Left ventricle myocardium inferior (tissue), 1 donor: ENCODE results near the gene HIPK2. TPM values are rescaled to one million over a fixed set of nuclear protein-coding genes. Genes with fewer than 3 reads are reported as not detected.

Source experiments
- DNase-seq: peaks from one replicate; pipeline ENCODE4 v3.0.0-alpha.2; 2020
- H3K27ac ChIP-seq: fragments of 200-600 bp; replicated peaks from 2 replicates; pipeline ENCODE4 v1.8.0; 2021
- H3K27me3 ChIP-seq: fragments of 200-600 bp; 2 replicates; pipeline ENCODE4 v1.8.0; 2021; ENCODE audit warnings: low read depth
- H3K36me3 ChIP-seq: fragments of 200-600 bp; 2 replicates; pipeline ENCODE4 v1.8.0; 2021
- H3K4me1 ChIP-seq: fragments of 200-600 bp; 2 replicates; pipeline ENCODE4 v1.8.0; 2021
- H3K4me3 ChIP-seq: fragments of 200-600 bp; 2 replicates; pipeline ENCODE4 v1.8.0; 2021; ENCODE audit warnings: mild to moderate bottlenecking, moderate library complexity
- H3K9me3 ChIP-seq: fragments of 200-600 bp; replicated peaks from 2 replicates; pipeline ENCODE4 v1.8.0; 2021
- intact Hi-C: fragments of 100-400 bp; cut with micrococcal nuclease; formaldehyde crosslinking; loops from one replicate; pipeline ENCODE4 v1.11.0; 2022
- total RNA-seq: library from RNA; stranded (reverse); fragmentation: NEBNext Ultra II Directional; extraction: Animal tissue kit (Norgen Biotek cat#: 25700); gene quantifications from one replicate; pipeline ENCODE4 v1.2.1, GENCODE V29; 2021
- TF ChIP-seq, protein P1 (sequence below): fragments of 200-600 bp; IDR thresholded peaks from 2 replicates; pipeline ENCODE4 v1.8.0; 2021; ENCODE audit warnings: antibody characterized with exemption, mild to moderate bottlenecking, borderline replicate concordance
- donor health status: DM: no; HTN: yes; CAD: no; lungs with severe emphysema.

Gene HIPK2
- total RNA-seq, 1 donor from 2014 or later = 127 TPM

DNA sequence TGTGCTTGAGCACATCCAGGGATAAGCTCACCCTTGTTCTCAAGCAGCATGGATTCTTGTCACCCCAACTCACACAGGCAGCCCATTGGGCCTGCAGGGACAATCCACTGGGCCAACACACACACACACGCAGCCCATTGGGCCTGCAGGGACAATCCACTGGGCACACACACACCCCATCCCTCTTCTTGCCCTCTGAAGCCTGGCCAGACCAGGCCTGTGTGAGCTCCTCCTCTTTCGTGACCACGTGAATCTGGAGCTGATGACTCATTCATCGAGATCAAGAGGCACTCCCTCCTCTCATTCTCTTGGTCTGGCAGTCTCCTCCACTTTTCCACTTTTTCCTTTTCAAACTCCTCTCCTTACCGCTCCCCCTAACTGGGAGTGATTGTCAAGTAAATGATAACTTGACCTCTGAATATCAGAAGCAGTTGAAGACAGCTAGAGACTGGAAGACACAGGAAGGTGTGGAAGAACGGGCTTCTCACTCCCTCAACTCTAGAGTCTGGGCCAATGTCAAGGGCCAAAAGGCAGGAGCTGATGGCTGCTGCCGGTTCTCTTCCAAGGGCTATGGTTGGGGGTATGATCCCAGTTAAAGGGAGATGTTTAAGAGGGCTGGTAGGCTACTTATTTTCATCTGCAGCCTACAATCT is 89.7 kb downstream of the HIPK2 start:
- H3K4me3 ChIP-seq = no peak overlapping the region
- intact Hi-C loops = no loop called here
- H3K4me1 ChIP-seq = peaks cover 67% of the 10 kb centered on the region
- H3K27me3 ChIP-seq = no peaks in the 10 kb centered on the region
- no peak for DNase-seq
- no peak overlapping the region for H3K27ac ChIP-seq
- TF ChIP-seq, protein P1, sequence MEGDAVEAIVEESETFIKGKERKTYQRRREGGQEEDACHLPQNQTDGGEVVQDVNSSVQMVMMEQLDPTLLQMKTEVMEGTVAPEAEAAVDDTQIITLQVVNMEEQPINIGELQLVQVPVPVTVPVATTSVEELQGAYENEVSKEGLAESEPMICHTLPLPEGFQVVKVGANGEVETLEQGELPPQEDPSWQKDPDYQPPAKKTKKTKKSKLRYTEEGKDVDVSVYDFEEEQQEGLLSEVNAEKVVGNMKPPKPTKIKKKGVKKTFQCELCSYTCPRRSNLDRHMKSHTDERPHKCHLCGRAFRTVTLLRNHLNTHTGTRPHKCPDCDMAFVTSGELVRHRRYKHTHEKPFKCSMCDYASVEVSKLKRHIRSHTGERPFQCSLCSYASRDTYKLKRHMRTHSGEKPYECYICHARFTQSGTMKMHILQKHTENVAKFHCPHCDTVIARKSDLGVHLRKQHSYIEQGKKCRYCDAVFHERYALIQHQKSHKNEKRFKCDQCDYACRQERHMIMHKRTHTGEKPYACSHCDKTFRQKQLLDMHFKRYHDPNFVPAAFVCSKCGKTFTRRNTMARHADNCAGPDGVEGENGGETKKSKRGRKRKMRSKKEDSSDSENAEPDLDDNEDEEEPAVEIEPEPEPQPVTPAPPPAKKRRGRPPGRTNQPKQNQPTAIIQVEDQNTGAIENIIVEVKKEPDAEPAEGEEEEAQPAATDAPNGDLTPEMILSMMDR = no peak
- H3K9me3 ChIP-seq = peaks cover 7% of the 10 kb centered on the region
- peaks cover 18% of the 10 kb centered on the region for H3K36me3 ChIP-seq

DNA sequence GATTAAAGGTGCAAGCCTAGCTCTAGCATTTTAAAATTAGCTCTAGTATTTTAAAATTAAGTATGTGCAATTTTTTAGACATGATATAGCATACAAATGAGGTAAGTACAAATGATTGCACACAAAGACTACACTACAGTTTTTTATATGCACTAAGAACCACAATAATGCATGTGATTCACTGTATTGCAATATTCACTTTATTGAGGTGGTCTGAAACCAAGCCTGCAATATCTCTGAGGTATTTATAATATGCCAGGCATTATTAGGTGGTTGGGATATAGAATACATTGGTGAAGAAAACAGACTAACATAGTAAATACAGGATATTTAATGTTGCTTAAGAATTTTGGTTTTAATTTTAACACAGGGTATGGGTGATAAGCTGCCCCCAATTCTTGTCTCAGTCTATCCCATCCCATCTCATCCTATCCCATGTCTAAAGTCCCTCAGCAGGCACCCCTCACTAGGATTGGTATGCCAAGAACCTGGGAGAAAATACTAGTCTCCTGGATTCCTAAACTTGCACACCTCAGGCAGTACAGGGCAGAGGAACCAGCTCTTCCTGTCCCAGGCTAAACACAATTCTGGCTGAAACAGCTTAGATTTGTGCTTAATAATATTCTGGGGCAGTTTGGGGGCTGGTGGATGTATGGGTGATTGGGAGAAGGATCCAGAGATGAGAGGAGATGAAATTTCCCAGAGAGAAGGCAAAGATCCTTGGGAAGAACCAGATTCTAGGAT is 90.4 kb downstream of the HIPK2 start:
- H3K4me3 ChIP-seq = no peak overlapping the region
- H3K27ac ChIP-seq = no peak overlapping the region
- no peak for DNase-seq
- TF ChIP-seq, protein P1 = no peak
- peaks cover 7% of the 10 kb centered on the region for H3K9me3 ChIP-seq
- no peaks in the 10 kb centered on the region for H3K27me3 ChIP-seq
- intact Hi-C loops = no loop called here
- peaks cover 18% of the 10 kb centered on the region for H3K36me3 ChIP-seq
- peaks cover 67% of the 10 kb centered on the region for H3K4me1 ChIP-seq

DNA sequence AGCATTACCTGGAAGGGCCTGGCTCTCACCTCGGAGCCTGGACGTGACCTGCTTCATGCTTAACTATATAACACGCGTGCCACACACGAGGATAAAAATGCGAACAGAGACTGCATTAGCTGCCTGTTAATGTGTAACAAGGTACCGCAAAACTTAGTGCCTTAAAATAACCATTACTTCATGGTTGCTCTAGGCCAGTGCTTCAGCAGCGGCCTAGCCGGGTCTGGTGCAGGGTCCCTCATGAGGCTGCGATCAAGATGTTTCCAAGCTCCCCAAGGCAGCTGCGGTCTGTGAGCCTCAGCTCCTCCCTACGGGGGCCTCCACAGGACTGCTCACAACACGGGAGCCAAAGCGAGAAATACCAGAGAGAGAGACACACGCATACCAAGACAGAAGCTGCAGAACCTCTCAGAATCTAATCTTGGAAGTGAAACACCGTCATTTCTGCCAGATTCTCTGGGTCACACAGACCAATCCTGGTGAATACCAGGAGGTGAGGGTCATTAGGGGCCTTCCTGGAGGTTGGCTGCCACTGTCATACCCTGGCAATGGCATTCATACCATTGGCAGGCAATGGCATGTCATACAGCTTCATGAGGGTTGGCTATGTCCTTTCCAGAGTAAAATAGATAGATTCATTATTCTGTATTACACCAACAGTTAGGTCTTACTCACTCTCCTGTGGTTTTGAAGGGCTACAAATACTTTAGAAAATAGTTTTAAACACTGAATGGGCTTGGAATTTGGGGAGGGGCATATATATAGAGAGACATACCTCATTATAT is 94.5 kb downstream of the HIPK2 start:
- TF ChIP-seq, protein P1 = no peak
- Histone ChIP-seq H3K27ac (peak overlapping the region; percentile 93), H3K27me3 (no peaks in the 10 kb centered on the region), H3K36me3 (peaks cover 9% of the 10 kb centered on the region), H3K4me3 (no peak overlapping the region), H3K4me1 (peaks cover 68% of the 10 kb centered on the region), H3K9me3 (peaks cover 7% of the 10 kb centered on the region)
- DNase-seq = no peak
- intact Hi-C loops = no loop called here

DNA sequence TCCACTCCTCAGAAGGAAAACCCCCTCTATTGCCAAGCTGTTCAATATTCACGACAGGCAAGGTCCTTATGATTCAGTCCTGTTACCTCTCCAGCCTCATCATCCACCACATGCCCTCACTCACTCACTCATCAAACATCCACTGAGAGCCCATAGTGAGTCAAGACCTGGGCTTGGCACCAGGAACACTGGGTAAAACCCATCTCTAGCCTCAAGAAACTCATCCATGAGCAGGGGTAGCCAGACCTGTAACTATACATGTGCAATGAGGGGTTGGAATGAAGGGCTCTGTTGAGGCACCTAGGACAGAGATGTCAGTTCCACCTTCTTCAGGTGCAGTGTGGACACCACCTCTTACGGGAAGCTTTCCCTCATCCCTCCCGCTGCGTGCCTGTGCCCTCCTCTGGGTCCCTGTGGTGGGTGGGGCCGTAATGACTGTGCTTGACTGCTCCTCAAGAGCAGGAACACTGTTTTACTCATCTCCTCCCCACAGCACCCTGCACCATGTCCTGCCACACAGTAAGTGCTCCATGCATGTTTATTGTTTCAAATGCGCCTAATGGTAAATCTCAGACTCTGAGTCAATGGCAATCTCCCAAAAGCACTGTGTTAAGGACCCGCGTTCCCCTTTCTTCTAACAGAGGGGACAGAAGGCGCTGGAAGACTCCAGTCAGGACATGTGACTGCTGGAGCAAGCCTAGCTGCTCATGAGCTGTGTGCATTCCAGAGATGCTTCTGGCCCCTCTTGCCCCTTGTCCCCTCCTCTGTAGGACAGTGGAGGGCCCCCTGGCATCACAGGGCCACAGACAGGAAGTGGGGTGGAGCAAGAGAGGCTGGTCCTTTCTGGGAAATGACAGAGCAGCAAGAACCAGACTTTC is 95.4 kb downstream of the HIPK2 start:
- no peak for DNase-seq
- peaks cover 9% of the 10 kb centered on the region for H3K36me3 ChIP-seq
- no peaks in the 10 kb centered on the region for H3K27me3 ChIP-seq
- H3K4me1 ChIP-seq = peaks cover 60% of the 10 kb centered on the region
- TF ChIP-seq, protein P1 = no peak
- H3K9me3 ChIP-seq = peaks cover 7% of the 10 kb centered on the region
- intact Hi-C loops = no loop called here
- H3K4me3 ChIP-seq = no peak overlapping the region
- peak overlapping the region; percentile 93 for H3K27ac ChIP-seq

DNA sequence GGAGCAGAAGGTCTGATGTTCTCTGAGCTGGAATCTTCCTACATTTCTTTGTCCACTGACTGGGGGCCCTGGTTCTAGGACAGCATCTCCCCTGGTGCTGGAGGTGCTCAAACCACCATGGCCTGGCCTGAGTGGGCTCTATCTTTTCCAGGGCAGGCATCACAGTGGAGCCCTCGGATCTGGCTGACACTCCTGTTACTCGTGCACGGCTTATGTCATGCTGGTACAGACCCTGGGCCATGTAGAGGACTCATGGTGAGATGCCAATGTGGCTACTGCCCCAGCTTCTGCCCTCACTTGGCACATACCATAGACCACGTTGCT is 96.0 kb downstream of the HIPK2 start:
- H3K9me3 ChIP-seq = peaks cover 7% of the 10 kb centered on the region
- intact Hi-C loops = no loop called here
- no peak overlapping the region for H3K4me3 ChIP-seq
- H3K27ac ChIP-seq = peak overlapping the region; percentile 93
- H3K27me3 ChIP-seq = no peaks in the 10 kb centered on the region
- TF ChIP-seq, protein P1 = no peak
- H3K4me1 ChIP-seq = peaks cover 60% of the 10 kb centered on the region
- DNase-seq = no peak
- peaks cover 9% of the 10 kb centered on the region for H3K36me3 ChIP-seq
